Aorta (tissue), 5 donors: ENCODE results near the gene ELOVL7. TPM values are rescaled to one million over a fixed set of nuclear protein-coding genes. Genes with fewer than 3 reads are reported as not detected.
"Not testable (repeated sequence)": the region's sequence is repeated elsewhere in the genome, so short reads cannot be mapped to it uniquely, and the experiment has no call there.

Experiments used
- ATAC-seq: fragments of 200-7000 bp; cut with Tn5 transposase; one replicate; pipeline ENCODE4 v1.9.1; 2022; ENCODE audit warnings: moderate library complexity; ENCODE audit not compliant: low FRiP score
- DNase-seq, 2 donors: peaks; one replicate each; pipeline ENCODE4 v3.0.0-alpha.2; 2020
- H3K27ac ChIP-seq, 2 donors: one replicate each; pipeline ENCODE4 v1.5.1; 2013; ENCODE audit warnings: low read length in 2 of 2, mild to moderate bottlenecking in 2 of 2, moderate library complexity in 2 of 2, control low read depth in 1 of 2, inconsistent platforms in 1 of 2, low read depth in 1 of 2
- H3K27me3 ChIP-seq, 2 donors: one replicate each; pipeline ENCODE4 v1.6.1; 2013; ENCODE audit warnings: control low read depth in 1 of 2, low read length in 1 of 2, mild to moderate bottlenecking in 1 of 2, moderate library complexity in 1 of 2; ENCODE audit not compliant: insufficient read depth in 2 of 2, control insufficient read depth in 1 of 2
- H3K36me3 ChIP-seq, 2 donors: one replicate each; pipeline ENCODE4 v1.6.1; 2013; ENCODE audit warnings: control low read depth in 1 of 2, low read length in 1 of 2, mild to moderate bottlenecking in 1 of 2; ENCODE audit not compliant: insufficient read depth in 2 of 2, control insufficient read depth in 1 of 2
- H3K4me1 ChIP-seq, 2 donors: one replicate each; pipeline ENCODE4 v1.6.1; 2013; ENCODE audit warnings: low read length in 2 of 2, control low read depth in 1 of 2, mild to moderate bottlenecking in 1 of 2, moderate library complexity in 1 of 2; ENCODE audit not compliant: insufficient read depth in 2 of 2, control insufficient read depth in 1 of 2
- H3K4me3 ChIP-seq, 2 donors: one replicate each; pipeline ENCODE4 v1.5.1; 2013; ENCODE audit warnings: low read length in 2 of 2, control low read depth in 1 of 2, mild to moderate bottlenecking in 1 of 2
- H3K9me3 ChIP-seq: one replicate; pipeline ENCODE4 v1.6.1; 2013; ENCODE audit warnings: mild to moderate bottlenecking, low read length; ENCODE audit not compliant: control insufficient read depth
- WGBS, 2 donors: extraction: QIAGEN DNeasy Blood & Tissue Kit; methylation state at CpG; one replicate each; pipeline ENCODE4 v1.1.7; 2013; 5-methylcytosine and 5-hydroxymethylcytosine counted together
- intact Hi-C, 2 donors: fragments of 100-400 bp; cut with DNase I; formaldehyde crosslinking; loops; one replicate each; pipeline versions ENCODE4 v1.14.2 to v1.15.0; 2022
- polyA plus RNA-seq, 2 donors: library from polyadenylated mRNA; stranded (reverse); fragments of 200-250 nt; gene quantifications; one replicate each; pipeline ENCODE4 v1.2.3, GENCODE V29; 2013
- total RNA-seq, 2 donors: library from RNA; stranded (reverse); fragmentation: NEBNext Ultra II Directional; extraction: Animal tissue kit (Norgen Biotek cat#: 25700); gene quantifications; one replicate each; pipeline ENCODE4 v1.2.1, GENCODE V29; 2021
- donor health status: healthy with polysubstance abuse.
- donor health status: Bipolar disorder and iron deficiency.
- donor health status: DM: no; HTN: no; CAD: no.
- donor health status: DM: no; HTN: no; CAD: no.
- donor health status: DM: yes; HTN: yes; CAD: no.

The ELOVL7 gene
- total and polyA plus RNA-seq, 4 donors: 1.5 to 10.5 (median 5.4) TPM; not detected in 1

DNA sequence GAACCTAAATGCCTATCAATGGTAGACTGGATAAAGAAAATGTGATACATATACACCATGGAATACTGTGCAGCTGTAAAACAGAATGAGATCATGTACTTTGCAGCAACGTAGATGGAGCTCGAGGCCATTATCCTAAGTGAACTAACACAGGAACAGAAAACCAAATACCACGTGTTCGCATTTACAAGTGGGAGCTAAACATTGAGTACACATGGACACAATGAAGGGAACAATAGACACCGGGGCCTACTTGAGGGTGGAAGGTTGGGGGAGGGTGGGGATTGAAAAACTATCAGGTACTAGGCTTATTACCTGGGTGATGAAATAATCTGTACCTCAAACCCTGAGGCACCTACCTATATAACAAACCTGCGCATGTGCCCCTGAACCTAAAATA, 121.7 kb downstream of the ELOVL7 start:
- H3K4me1 ChIP-seq: no peaks in the 10 kb centered on the region
- intact Hi-C loops: no loop called here
- no peaks in the 10 kb centered on the region for H3K27me3 ChIP-seq
- 71 to 77% methylated on average over 6 of the region's 6 CpGs for WGBS, 2 donors
- H3K27ac ChIP-seq: no peak overlapping the region
- ATAC-seq (no peak), DNase-seq (no peak)
- no peaks in the 10 kb centered on the region for H3K9me3 ChIP-seq
- H3K4me3 ChIP-seq: no peak overlapping the region
- no peaks in the 10 kb centered on the region for H3K36me3 ChIP-seq

GRCh38 chr5:60719329-60719728, 124.7 kb downstream of the ELOVL7 start:
- Histone ChIP-seq H3K4me1 (no peaks in the 10 kb centered on the region), H3K4me3 (no peak overlapping the region), H3K27ac (no peak overlapping the region), H3K27me3 (no peaks in the 10 kb centered on the region), H3K36me3 (no peaks in the 10 kb centered on the region), H3K9me3 (peaks cover 5% of the 10 kb centered on the region)
- intact Hi-C loops: no loop called here
- DNase-seq (no peak), ATAC-seq (no peak)

- Histone ChIP-seq H3K4me3 (no peak overlapping the region), H3K27ac (no peak overlapping the region), H3K9me3 (peaks cover 5% of the 10 kb centered on the region), H3K27me3 (no peaks in the 10 kb centered on the region), H3K4me1 (no peaks in the 10 kb centered on the region), H3K36me3 (no peaks in the 10 kb centered on the region)
- 83 to 84% methylated on average over 3 of the region's 3 CpGs for WGBS, 2 donors
- no peak for ATAC-seq
- intact Hi-C loops: no loop called here
- DNase-seq: no peak
Observed at GRCh38 chr5:60718166-60718892, 125.7 kb downstream of the ELOVL7 start.

GRCh38 chr5:60715201-60715928, 128.7 kb downstream of the ELOVL7 start:
- H3K27me3 ChIP-seq, DNase-seq, H3K9me3 ChIP-seq, intact Hi-C loops, H3K36me3 ChIP-seq, H3K4me1 ChIP-seq, ATAC-seq, H3K27ac ChIP-seq, H3K4me3 ChIP-seq: not testable (repeated sequence)
- WGBS, 2 donors: 84 to 85% methylated on average over 3 of the region's 3 CpGs

- H3K4me1 ChIP-seq: no peaks in the 10 kb centered on the region
- H3K27ac ChIP-seq: no peak overlapping the region
- 91 to 93% methylated on average over 5 of the region's 5 CpGs for WGBS, 2 donors
- no peak overlapping the region for H3K4me3 ChIP-seq
- intact Hi-C loops: no loop called here
- H3K27me3 ChIP-seq: no peaks in the 10 kb centered on the region
- peaks cover 5% of the 10 kb centered on the region for H3K9me3 ChIP-seq
- no peak for DNase-seq
- no peaks in the 10 kb centered on the region for H3K36me3 ChIP-seq
- ATAC-seq: no peak
Observed at GRCh38 chr5:60712950-60713349, 131.1 kb downstream of the ELOVL7 start.

- H3K36me3 ChIP-seq, intact Hi-C loops, H3K27ac ChIP-seq, H3K9me3 ChIP-seq, H3K4me1 ChIP-seq, H3K27me3 ChIP-seq, DNase-seq, ATAC-seq, H3K4me3 ChIP-seq: not testable (repeated sequence)
- 77 to 81% methylated on average over 3 of the region's 3 CpGs for WGBS, 2 donors
Observed at GRCh38 chr5:60711892-60712291, 132.2 kb downstream of the ELOVL7 start.

DNA sequence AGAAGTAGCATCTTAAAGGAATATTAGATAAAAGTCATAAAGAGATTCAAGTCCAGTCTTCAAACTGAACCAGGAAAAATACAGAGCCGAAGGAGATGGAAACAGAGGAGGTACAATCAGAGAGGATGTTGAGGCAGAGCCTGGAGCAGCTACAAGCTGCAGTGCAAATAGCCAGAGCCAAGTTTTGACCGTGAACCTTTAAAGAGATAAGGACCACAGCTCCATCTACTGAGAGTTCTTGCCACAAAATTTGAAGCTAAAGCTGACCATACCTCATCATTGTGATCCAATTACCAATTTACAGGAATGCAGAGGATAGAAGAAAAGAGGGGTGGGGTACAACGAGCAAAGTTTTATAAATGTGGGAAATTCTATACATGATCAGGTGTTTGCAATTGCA, 133.7 kb downstream of the ELOVL7 start:
- intact Hi-C loops: no loop called here
- WGBS, 2 donors: 47 to 52% methylated on average over 3 of the region's 3 CpGs
- Histone ChIP-seq H3K4me3 (no peak overlapping the region), H3K27ac (no peak overlapping the region), H3K36me3 (no peaks in the 10 kb centered on the region), H3K27me3 (no peaks in the 10 kb centered on the region), H3K9me3 (peaks cover 2% of the 10 kb centered on the region), H3K4me1 (no peaks in the 10 kb centered on the region)
- no peak for DNase-seq
- ATAC-seq: no peak

DNA sequence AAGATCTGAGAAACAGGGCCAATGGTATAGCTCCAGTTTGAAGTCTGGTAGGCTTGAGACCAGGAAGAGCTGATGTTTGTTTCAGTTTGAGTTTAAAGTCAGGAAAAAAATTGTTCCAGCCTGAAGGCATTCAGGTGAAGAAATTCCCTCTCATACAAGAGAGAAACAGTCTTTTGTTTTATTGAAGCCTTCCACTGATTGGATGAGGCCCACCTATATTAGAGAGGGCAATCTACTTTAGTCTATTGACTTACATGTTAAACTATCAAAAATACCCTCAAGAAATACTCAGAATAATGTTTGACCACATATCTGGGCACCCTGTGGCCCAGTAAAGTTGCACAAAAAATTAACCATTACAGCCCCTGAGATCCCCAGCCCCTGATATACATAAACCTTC, 138.9 kb downstream of the ELOVL7 start:
- ATAC-seq (no peak), DNase-seq (no peak)
- Histone ChIP-seq H3K4me1 (peaks cover 0 to 4% of the 10 kb centered on the region in 2 donors), H3K27me3 (no peaks in the 10 kb centered on the region), H3K9me3 (no peaks in the 10 kb centered on the region), H3K27ac (no peak overlapping the region), H3K4me3 (no peak overlapping the region), H3K36me3 (no peaks in the 10 kb centered on the region)
- intact Hi-C loops: no loop called here

- DNase-seq (no peak), ATAC-seq (no peak)
- no peak overlapping the region for H3K4me3 ChIP-seq
- H3K36me3 ChIP-seq: no peaks in the 10 kb centered on the region
- H3K27ac ChIP-seq: no peak overlapping the region
- peaks cover 0 to 4% of the 10 kb centered on the region in 2 donors for H3K4me1 ChIP-seq
- no peaks in the 10 kb centered on the region for H3K27me3 ChIP-seq
- intact Hi-C loops: no loop called here
- no peaks in the 10 kb centered on the region for H3K9me3 ChIP-seq
- WGBS, 2 donors: 89 to 96% methylated on average over 2 of the region's 2 CpGs
Observed at GRCh38 chr5:60703944-60704343, 140.1 kb downstream of the ELOVL7 start.
